Stimulated activated naive CD8-positive, alpha-beta T cell treated with anti-CD3 and anti-CD28 coated beads, Interleukin-15, Interleukin-2, amounts not matched to agents 100 U/mL and 50 U/mL, for 24 hours (primary cell): ENCODE measurements around the gene RNASE9.
"Not testable (repeated sequence)": the region's sequence is repeated elsewhere in the genome, so short reads cannot be mapped to it uniquely, and the experiment has no call there.

Source experiments
- ATAC-seq: fragments of 150-1000 bp; cut with Tn5 transposase; one replicate; pipeline ENCODE4 v1.10.0; 2021
- DNase-seq: peaks from one replicate; pipeline ENCODE4 v3.0.0; 2021

RNASE9 gene

DNA sequence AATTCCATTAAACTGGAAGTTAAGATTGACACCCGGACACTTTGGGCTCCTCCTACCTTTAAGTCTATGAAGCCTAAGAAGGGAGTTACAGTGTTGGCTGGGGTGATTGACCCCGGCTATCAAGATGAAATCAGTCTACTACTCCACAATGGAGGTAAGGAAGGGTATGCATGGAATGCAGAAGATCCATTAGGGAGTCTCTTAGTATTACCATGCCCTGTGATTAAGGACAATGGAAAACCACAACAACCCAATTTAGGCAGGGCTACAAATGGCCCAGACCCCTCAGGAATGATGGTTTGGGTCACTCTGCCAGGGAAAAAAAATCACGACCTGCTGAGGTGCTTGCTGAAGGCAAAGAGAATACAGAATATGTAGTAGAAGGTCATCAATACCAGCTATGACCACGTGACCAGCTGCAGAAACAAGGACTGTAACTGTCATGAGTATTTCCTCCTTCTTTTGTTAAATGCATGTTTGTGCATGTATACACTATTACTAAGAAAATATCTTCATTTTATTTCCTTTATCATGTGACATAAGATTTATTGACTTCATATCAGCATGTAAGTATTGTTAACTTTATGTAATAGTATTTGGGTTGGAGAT is 11.6 kb upstream of the RNASE9 start:
- not testable (repeated sequence) for DNase-seq

GRCh38 chr14:20570720-20571119 is 9.9 kb upstream of the RNASE9 start:
- DNase-seq, ATAC-seq: not testable (repeated sequence)

More for the DNA sequence above, 11.6 kb upstream of the RNASE9 start:
- not testable (repeated sequence) for ATAC-seq

- DNase-seq, ATAC-seq: not testable (repeated sequence)
Measured at GRCh38 chr14:20569865-20570264, 9.0 kb upstream of the RNASE9 start.

- no peak for DNase-seq
- ATAC-seq = no peak
Measured at GRCh38 chr14:20569066-20569465, 8.2 kb upstream of the RNASE9 start.

GRCh38 chr14:20568393-20568792 is 7.5 kb upstream of the RNASE9 start:
- DNase-seq (no peak), ATAC-seq (no peak)

DNA sequence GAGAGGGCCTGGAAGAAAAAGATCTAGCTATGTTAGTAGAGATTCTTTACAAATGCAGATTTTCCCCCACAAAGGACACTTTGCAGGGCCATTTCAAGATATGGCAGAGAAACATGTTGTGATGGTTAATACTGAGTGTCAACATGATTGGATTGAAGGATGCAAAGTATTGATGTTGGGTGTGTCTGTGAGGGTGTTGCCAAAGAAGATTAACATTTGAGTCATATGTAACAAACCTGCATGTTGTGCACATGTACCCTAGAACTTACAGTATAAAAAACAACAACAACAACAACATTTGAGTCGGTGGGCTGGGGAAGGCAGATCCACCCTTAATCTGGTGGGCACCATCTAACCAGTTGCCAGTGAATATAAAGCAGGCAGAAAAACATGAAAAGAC is 6.4 kb upstream of the RNASE9 start:
- ATAC-seq, DNase-seq: not testable (repeated sequence)

DNA sequence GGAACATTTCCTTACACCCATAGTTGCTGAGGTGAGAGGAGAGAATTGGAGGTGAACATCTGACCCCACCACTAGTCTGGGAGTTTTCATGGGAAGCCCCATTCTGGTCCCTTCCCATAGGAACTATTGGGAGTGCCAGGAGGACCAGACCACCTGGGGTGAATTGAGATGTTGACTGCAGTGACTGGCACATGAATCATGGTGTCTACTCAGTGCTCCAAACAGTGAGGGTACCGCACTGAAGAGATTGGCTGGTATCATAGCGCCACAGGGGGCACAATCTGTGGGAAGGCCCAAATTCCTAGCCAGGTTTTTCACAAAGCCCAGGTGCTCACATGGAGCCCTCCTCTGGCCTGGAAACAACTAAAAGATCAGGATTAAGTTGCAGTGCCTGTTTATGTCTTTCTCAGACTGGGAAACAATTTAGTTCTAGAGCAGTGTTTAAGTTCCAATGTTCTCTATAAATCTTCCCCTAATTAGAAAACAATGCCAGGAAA is 3.7 kb upstream of the RNASE9 start:
- DNase-seq (no peak), ATAC-seq (no peak)

- ATAC-seq = no peak
- no peak for DNase-seq
Measured at GRCh38 chr14:20563971-20564370, 3.1 kb upstream of the RNASE9 start.

DNA sequence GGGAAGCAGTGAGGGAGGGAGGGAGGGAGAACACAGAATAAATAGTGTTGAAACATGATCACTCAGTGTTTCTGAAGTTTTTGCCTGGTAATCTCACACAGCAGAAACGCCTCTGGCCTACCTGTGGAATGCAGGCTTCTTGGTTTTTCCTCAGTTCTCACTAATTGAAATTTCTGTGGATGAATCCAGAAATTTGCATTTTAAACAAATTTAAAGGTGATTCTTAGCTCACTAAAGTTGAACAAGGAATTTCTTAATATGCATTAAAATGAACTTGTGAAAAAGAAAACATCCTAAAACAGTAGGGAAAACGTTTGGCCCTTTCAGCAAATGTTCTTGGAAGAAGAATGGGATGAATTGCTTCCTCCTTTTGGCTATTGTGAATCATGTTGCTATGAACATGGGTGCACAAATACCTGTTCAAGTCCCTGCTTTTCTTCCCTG is 1.4 kb downstream of the RNASE9 start:
- DNase-seq (no peak), ATAC-seq (no peak)

- ATAC-seq = no peak
Measured at GRCh38 chr14:20557212-20557542, 3.7 kb downstream of the RNASE9 start.

GRCh38 chr14:20556500-20557211 is 4.2 kb downstream of the RNASE9 start:
- DNase-seq (no peak), ATAC-seq (no peak)

More at GRCh38 chr14:20557212-20557542, 3.7 kb downstream of the RNASE9 start:
- no peak for DNase-seq

DNA sequence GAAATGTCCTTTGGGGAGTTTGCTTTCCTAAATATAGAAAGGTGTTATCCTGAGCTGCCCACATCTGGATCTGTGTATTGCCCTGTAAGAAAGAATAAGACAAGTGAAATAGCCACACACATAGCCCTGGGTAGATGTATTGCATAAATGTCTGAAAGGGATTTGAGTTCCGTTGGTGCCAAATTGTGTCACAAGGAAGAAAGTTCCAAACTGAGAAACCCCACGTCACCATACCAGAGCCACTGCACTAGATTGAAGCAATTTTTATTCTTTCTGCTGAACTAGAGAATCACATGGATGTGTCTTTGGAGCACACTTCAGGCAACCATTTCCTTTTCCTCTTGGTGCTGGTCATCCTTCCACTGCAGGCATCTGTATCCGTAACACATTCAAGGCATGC is 5.0 kb downstream of the RNASE9 start:
- DNase-seq (no peak), ATAC-seq (no peak)

GRCh38 chr14:20553024-20553423 is 7.8 kb downstream of the RNASE9 start:
- ATAC-seq (no peak), DNase-seq (no peak)

- DNase-seq (no peak), ATAC-seq (no peak)
Measured at GRCh38 chr14:20551606-20552005, 9.2 kb downstream of the RNASE9 start.

DNA sequence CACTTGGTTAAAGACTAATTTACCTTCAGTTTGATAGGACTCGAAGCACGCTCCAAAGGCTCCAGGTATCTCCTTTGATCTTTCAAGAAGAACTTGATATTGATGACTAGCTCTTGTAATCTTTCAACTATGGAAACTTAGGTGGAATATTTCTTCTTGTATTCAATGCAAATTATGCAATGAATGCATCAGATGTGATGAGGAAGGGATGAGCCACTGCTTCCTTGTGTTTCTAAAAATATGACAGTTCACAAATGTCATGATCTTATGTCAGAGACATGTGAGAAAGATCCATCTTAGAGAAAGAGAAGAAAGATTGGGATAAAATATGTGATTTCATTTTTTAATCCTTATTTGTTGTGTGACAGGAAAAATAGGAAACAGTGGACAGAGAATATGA is 9.9 kb downstream of the RNASE9 start:
- ATAC-seq (no peak), DNase-seq (no peak)

DNA sequence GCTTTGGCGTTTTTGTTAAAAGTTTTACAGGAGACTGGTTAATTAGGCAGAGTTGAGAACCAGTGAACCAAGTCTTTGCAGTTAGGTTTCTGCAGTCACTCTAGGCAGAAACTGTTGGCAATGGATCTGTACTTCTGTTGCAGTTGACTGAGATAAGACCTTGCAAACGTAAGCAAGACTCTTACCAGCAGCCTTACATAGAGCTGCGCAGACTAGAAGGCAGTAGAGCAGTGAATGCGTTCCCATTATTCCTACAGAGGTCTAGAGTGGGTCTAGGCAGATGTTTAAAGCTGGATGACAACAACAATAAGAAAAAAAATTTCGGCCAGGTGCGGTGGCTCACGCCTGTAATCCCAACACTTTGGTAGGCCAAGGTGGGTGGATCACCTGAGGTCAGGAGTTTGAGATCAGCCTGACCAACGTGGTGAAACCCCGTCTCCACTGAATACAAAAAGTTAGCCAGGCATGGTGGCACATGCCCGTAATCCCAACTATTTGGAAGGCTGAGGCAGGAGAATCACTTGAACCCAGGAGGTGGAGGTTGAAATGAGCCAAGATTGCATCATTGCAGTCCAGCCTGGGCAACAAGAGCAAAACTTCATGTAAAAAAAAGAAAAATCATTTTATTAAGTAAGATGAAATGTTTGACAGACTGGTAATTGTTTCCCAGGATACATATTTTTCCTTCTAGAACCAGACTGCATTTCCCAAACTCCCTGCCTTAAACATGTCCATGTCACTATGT is 12.3 kb downstream of the RNASE9 start:
- no peak for ATAC-seq

GRCh38 chr14:20546877-20547276 is 14.0 kb downstream of the RNASE9 start:
- DNase-seq = no peak
- no peak for ATAC-seq

More for the DNA sequence above, 12.3 kb downstream of the RNASE9 start:
- DNase-seq = no peak

GRCh38 chr14:20539906-20540305 is 20.9 kb downstream of the RNASE9 start:
- DNase-seq (no peak), ATAC-seq (no peak)

- DNase-seq (peak; percentile 76), ATAC-seq (peak; percentile 91)
Measured at GRCh38 chr14:20530771-20531571, 29.9 kb downstream of the RNASE9 start.

DNA sequence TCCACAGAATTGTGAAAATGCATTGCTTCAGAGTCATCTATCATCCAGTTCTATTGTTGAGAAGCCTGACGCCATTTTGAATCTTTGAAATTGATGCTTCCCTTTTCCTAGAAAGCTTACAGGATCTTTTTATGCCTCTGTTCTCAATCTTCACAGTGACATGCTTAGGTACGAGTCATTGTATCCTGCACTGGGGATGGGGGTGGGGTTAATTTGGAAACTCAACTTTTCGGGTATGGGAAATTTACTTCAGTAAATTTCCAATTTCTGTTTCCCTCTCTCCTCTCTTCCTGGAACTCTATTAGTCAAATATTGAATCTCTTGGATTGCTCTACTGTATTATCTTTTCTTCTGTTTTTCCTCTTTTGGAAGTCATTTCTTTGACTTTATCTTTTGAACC is 31.0 kb downstream of the RNASE9 start:
- no peak for ATAC-seq

GRCh38 chr14:20524027-20524426 is 36.8 kb downstream of the RNASE9 start:
- ATAC-seq (no peak), DNase-seq (no peak)

More for the DNA sequence above, 31.0 kb downstream of the RNASE9 start:
- no peak for DNase-seq

DNA sequence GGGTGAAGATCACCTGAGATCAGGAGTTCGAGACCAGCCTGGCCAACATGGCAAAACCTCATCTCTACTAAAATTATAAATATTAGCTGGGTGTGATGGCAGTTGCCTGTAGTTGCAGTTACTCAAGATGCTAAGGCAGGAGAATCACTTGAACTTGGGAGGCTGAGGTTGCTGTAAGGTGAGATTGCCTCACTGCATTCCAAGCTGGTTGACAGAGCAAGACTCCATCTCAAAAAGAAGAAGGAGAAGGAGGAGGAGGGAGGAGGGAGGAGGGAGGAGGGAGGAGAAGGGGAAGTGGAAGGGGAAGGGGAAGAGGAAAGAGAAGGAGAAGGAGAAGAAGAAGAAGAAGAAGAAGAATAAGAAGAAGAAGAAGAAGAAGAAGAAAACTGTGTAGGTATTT is 38.5 kb downstream of the RNASE9 start:
- ATAC-seq (no peak), DNase-seq (no peak)
